Liver (tissue), 3 donors: Measurements from ENCODE around the gene MAPRE2.

ENCODE experiments used
- CTCF ChIP-seq: fragments of 150-350 bp; IDR thresholded peaks from 2 replicates; pipeline ENCODE4 v1.5.1; 2017; ENCODE audit warnings: improper control_type of control experiment, low read depth, low read length; ENCODE audit not compliant: missing input control
- EGR1 ChIP-seq, 2 donors: IDR thresholded peaks; 2 replicates each; pipeline ENCODE4 v1.6.1; 2016 to 2018; ENCODE audit warnings: antibody characterized with exemption in 2 of 2, low read depth in 2 of 2
- GABPA ChIP-seq, 2 donors: IDR thresholded peaks in 1 of 2; conservative IDR thresholded peaks in 1 of 2; 2 replicates each; pipeline ENCODE4 v1.6.1; 2016; ENCODE audit warnings: antibody characterized with exemption in 2 of 2, mild to moderate bottlenecking in 1 of 2, moderate library complexity in 1 of 2
- HNF4G ChIP-seq: IDR thresholded peaks from 2 replicates; pipeline ENCODE4 v1.6.1; 2016; ENCODE audit warnings: antibody characterized with exemption
- JUND ChIP-seq, 2 donors: IDR thresholded peaks; 2 replicates each; pipeline ENCODE4 v1.6.1; 2016; ENCODE audit warnings: antibody characterized with exemption in 2 of 2
- MAX ChIP-seq: IDR thresholded peaks from 2 replicates; pipeline ENCODE4 v1.6.1; 2016; ENCODE audit warnings: antibody characterized with exemption
- NR2F2 ChIP-seq: IDR thresholded peaks from 2 replicates; pipeline ENCODE4 v1.6.1; 2016; ENCODE audit warnings: antibody characterized with exemption
- RAD21 ChIP-seq, 2 donors: IDR thresholded peaks; 2 replicates each; pipeline ENCODE4 v1.6.1; 2016; ENCODE audit warnings: antibody characterized with exemption in 2 of 2, mild to moderate bottlenecking in 2 of 2
- TAF1 ChIP-seq: conservative IDR thresholded peaks from 2 replicates; pipeline ENCODE4 v1.6.1; 2016; ENCODE audit warnings: antibody characterized with exemption, mild to moderate bottlenecking
- TF ChIP-seq, protein P1 (sequence below): IDR thresholded peaks from 2 replicates; pipeline ENCODE4 v1.6.1; 2016; ENCODE audit warnings: antibody characterized with exemption
- TF ChIP-seq, protein P2 (sequence below): IDR thresholded peaks from 2 replicates; pipeline ENCODE4 v1.6.1; 2016; ENCODE audit warnings: antibody characterized with exemption
- donor health status: healthy.
- donor health status: healthy.

DNA sequence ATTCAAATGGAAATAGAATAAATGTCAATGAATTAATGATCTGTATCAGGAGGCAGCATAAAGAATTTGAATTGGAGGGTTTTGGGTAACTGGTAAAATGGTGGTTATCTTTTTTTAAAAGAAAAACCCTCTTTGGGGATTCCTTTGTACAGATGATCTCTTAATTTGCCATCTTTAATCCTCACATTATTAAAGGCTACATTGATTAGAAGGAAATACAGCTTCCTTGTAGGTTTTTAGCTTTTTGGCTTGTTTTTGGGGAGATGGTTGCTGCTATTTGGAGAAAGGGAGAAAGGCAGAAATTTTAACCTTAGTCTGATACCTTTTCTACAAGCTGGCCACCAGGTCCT lies 600 bp upstream of the MAPRE2 start:
- TF ChIP-seq CTCF: no peak
- no peak for TF ChIP-seq NR2F2
- no peak for TF ChIP-seq JUND (IDR thresholded peaks at IDR 0.05)
- no peak for TF ChIP-seq RAD21 (IDR thresholded peaks at IDR 0.05)
- no peak for TF ChIP-seq HNF4G
- TF ChIP-seq GABPA (IDR thresholded peaks at IDR 0.05 in 1 of 2, conservative IDR thresholded peaks at IDR 0.05 in 1 of 2): no peak
- no peak for TF ChIP-seq TAF1
- TF ChIP-seq MAX: no peak
- TF ChIP-seq, protein P1, sequence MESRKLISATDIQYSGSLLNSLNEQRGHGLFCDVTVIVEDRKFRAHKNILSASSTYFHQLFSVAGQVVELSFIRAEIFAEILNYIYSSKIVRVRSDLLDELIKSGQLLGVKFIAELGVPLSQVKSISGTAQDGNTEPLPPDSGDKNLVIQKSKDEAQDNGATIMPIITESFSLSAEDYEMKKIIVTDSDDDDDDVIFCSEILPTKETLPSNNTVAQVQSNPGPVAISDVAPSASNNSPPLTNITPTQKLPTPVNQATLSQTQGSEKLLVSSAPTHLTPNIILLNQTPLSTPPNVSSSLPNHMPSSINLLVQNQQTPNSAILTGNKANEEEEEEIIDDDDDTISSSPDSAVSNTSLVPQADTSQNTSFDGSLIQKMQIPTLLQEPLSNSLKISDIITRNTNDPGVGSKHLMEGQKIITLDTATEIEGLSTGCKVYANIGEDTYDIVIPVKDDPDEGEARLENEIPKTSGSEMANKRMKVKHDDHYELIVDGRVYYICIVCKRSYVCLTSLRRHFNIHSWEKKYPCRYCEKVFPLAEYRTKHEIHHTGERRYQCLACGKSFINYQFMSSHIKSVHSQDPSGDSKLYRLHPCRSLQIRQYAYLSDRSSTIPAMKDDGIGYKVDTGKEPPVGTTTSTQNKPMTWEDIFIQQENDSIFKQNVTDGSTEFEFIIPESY: no peak
- TF ChIP-seq EGR1 (IDR thresholded peaks at IDR 0.05; ENCODE audit: low read depth in 2 of 2): no peak
- TF ChIP-seq, protein P2, sequence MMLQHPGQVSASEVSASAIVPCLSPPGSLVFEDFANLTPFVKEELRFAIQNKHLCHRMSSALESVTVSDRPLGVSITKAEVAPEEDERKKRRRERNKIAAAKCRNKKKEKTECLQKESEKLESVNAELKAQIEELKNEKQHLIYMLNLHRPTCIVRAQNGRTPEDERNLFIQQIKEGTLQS: no peak
